Right atrium auricular region (tissue), 2 donors: ENCODE results near the gene RNF148. TPM values are rescaled to one million over a fixed set of nuclear protein-coding genes. Genes with fewer than 3 reads are reported as not detected.
"Not testable (repeated sequence)": the region's sequence is repeated elsewhere in the genome, so short reads cannot be mapped to it uniquely, and the experiment has no call there.

Experiments
- DNase-seq: peaks from one replicate; pipeline ENCODE4 v3.0.0-alpha.2; 2019; ENCODE audit warnings: low spot score
- H3K27ac ChIP-seq, 2 donors: fragments of 200-600 bp; sonication (generic); 1 replicate in 1 of 2; 2 replicates in 1 of 2; pipeline ENCODE4 v1.5.1; 2016 to 2019
- H3K27me3 ChIP-seq, 2 donors: fragments of 200-600 bp; sonication (generic); one replicate each; pipeline versions ENCODE4 v1.5.1 to v1.6.0; 2017 to 2019
- H3K36me3 ChIP-seq: fragments of 200-600 bp; sonication (generic); one replicate; pipeline ENCODE4 v1.5.1; 2016
- H3K4me1 ChIP-seq, 2 donors: fragments of 200-600 bp; sonication (generic); one replicate each; pipeline versions ENCODE4 v1.5.1 to v1.6.0; 2017 to 2019
- H3K4me3 ChIP-seq, 2 donors: fragments of 200-600 bp; sonication (generic); 1 replicate in 1 of 2; 2 replicates in 1 of 2; pipeline ENCODE4 v1.5.1; 2017 to 2019; ENCODE audit warnings: mild to moderate bottlenecking in 1 of 2, moderate library complexity in 1 of 2
- H3K9me3 ChIP-seq, 2 donors: fragments of 200-600 bp; sonication (generic); one replicate each; pipeline ENCODE4 v1.5.1; 2019
- CTCF ChIP-seq, 2 donors: fragments of 200-600 bp; sonication (generic); IDR thresholded peaks; one replicate each; pipeline ENCODE4 v1.5.1; 2019; ENCODE audit warnings: antibody characterized with exemption in 2 of 2
- total RNA-seq, 2 donors: library from RNA; depleted of rRNA; stranded (reverse); fragments of >200 nt; gene quantifications; one replicate each; pipeline ENCODE4 v1.1.0, GENCODE V29; 2016

Gene RNF148
- total RNA-seq, 2 donors from 2014 or later, result 0.74 TPM; not detected in 1

- TF ChIP-seq CTCF (IDR thresholded peaks at IDR 0.05), result no peak
- no peaks in the 10 kb centered on the region for H3K27me3 ChIP-seq
- DNase-seq, result no peak
- H3K4me3 ChIP-seq, result no peak overlapping the region
- H3K4me1 ChIP-seq, result no peaks in the 10 kb centered on the region
- no peaks in the 10 kb centered on the region for H3K9me3 ChIP-seq
- no peaks in the 10 kb centered on the region for H3K36me3 ChIP-seq
- no peak overlapping the region for H3K27ac ChIP-seq
Observed at GRCh38 chr7:122684504-122684903, 18.2 kb downstream of the RNF148 start.

- no peak for DNase-seq
- Histone ChIP-seq H3K27me3 (no peaks in the 10 kb centered on the region), H3K4me3 (no peak overlapping the region), H3K9me3 (no peaks in the 10 kb centered on the region), H3K36me3 (no peaks in the 10 kb centered on the region), H3K27ac (no peak overlapping the region), H3K4me1 (no peaks in the 10 kb centered on the region)
- no peak for TF ChIP-seq CTCF (IDR thresholded peaks at IDR 0.05)
Observed at GRCh38 chr7:122682815-122683550, 19.7 kb downstream of the RNF148 start.

- H3K36me3 ChIP-seq, DNase-seq, H3K4me3 ChIP-seq, H3K4me1 ChIP-seq, H3K27ac ChIP-seq, H3K9me3 ChIP-seq, H3K27me3 ChIP-seq: not testable (repeated sequence)
Observed at GRCh38 chr7:122681186-122681585, 21.5 kb downstream of the RNF148 start.

GRCh38 chr7:122679813-122680212 is 22.9 kb downstream of the RNF148 start:
- H3K9me3 ChIP-seq, result no peaks in the 10 kb centered on the region
- no peaks in the 10 kb centered on the region for H3K27me3 ChIP-seq
- H3K27ac ChIP-seq, result no peak overlapping the region
- no peaks in the 10 kb centered on the region for H3K4me1 ChIP-seq
- no peak for TF ChIP-seq CTCF (IDR thresholded peaks at IDR 0.05)
- no peaks in the 10 kb centered on the region for H3K36me3 ChIP-seq
- H3K4me3 ChIP-seq, result no peak overlapping the region
- no peak for DNase-seq

GRCh38 chr7:122679269-122679709 is 23.4 kb downstream of the RNF148 start:
- not testable (repeated sequence) for H3K36me3 ChIP-seq, H3K4me1 ChIP-seq, H3K27me3 ChIP-seq, H3K9me3 ChIP-seq, H3K4me3 ChIP-seq, DNase-seq, H3K27ac ChIP-seq

- H3K27ac ChIP-seq, result no peak overlapping the region
- H3K4me3 ChIP-seq, result no peak overlapping the region
- no peak for TF ChIP-seq CTCF (IDR thresholded peaks at IDR 0.05)
- H3K27me3 ChIP-seq, result no peaks in the 10 kb centered on the region
- no peaks in the 10 kb centered on the region for H3K36me3 ChIP-seq
- H3K9me3 ChIP-seq, result no peaks in the 10 kb centered on the region
- DNase-seq, result no peak
- no peaks in the 10 kb centered on the region for H3K4me1 ChIP-seq
Observed at GRCh38 chr7:122677149-122677548, 25.6 kb downstream of the RNF148 start.

GRCh38 chr7:122676466-122676865 is 26.3 kb downstream of the RNF148 start:
- no peak for DNase-seq
- Histone ChIP-seq H3K27ac (no peak overlapping the region), H3K4me1 (no peaks in the 10 kb centered on the region), H3K36me3 (no peaks in the 10 kb centered on the region), H3K4me3 (no peak overlapping the region), H3K9me3 (no peaks in the 10 kb centered on the region), H3K27me3 (no peaks in the 10 kb centered on the region)
- TF ChIP-seq CTCF (IDR thresholded peaks at IDR 0.05), result no peak
